ENCODE results near the gene MMP12.
A peak's percentile ranks its signal among the peaks of the same experiment; 100 is the strongest.

The MMP12 gene

GRCh38 chr11:102846292-102846691 lies 28.5 kb downstream of the MMP12 start:
- no peak overlapping the region for H3K4me3 ChIP-seq (ENCODE audit: low read length)
- no peaks in the 10 kb centered on the region for H3K36me3 ChIP-seq (ENCODE audit: insufficient read depth, low read length)
- H3K9me3 ChIP-seq (replicated peaks; ENCODE audit: low read length), result no peaks in the 10 kb centered on the region
- peaks cover 5% of the 10 kb centered on the region for H3K27me3 ChIP-seq (ENCODE audit: control insufficient read depth, insufficient read depth, low read length)
- peaks cover 24% of the 10 kb centered on the region for H3K4me1 ChIP-seq (ENCODE audit: control insufficient read depth, insufficient read depth, low read length)
- H3K4me2 ChIP-seq (ENCODE audit: low read length), result no peak overlapping the region
- no peak overlapping the region for H3K9ac ChIP-seq (ENCODE audit: low read depth, low read length)

GRCh38 chr11:102843489-102843888 lies 31.3 kb downstream of the MMP12 start, which contains the start of gene MMP3:
Gene MMP3 (minus strand): TSS chr11:102843609. CDS start chr11:102843546, 63 bp downstream.
- H3K9me3 ChIP-seq (replicated peaks; ENCODE audit: low read length), result no peaks in the 10 kb centered on the region
- H3K4me1 ChIP-seq (ENCODE audit: control insufficient read depth, insufficient read depth, low read length), result peaks cover 5% of the 10 kb centered on the region
- no peaks in the 10 kb centered on the region for H3K36me3 ChIP-seq (ENCODE audit: insufficient read depth, low read length)
- no peak within 1 kb of the TSS for H3K4me2 ChIP-seq (ENCODE audit: low read length)
- no peak within 1 kb of the TSS for H3K4me3 ChIP-seq (ENCODE audit: low read length)
- H3K27me3 ChIP-seq (ENCODE audit: control insufficient read depth, insufficient read depth, low read length), result peaks cover 5% of the 10 kb centered on the region
- H3K9ac ChIP-seq (ENCODE audit: low read depth, low read length), result no peak within 1 kb of the TSS

GRCh38 chr11:102842930-102843329 lies 31.9 kb downstream of the MMP12 start:
- peaks cover 5% of the 10 kb centered on the region for H3K4me1 ChIP-seq (ENCODE audit: control insufficient read depth, insufficient read depth, low read length)
- H3K4me2 ChIP-seq (ENCODE audit: low read length), result no peak overlapping the region
- no peak overlapping the region for H3K4me3 ChIP-seq (ENCODE audit: low read length)
- H3K9me3 ChIP-seq (replicated peaks; ENCODE audit: low read length), result no peaks in the 10 kb centered on the region
- no peak overlapping the region for H3K9ac ChIP-seq (ENCODE audit: low read depth, low read length)
- H3K27me3 ChIP-seq (ENCODE audit: control insufficient read depth, insufficient read depth, low read length), result peaks cover 5% of the 10 kb centered on the region
- H3K36me3 ChIP-seq (ENCODE audit: insufficient read depth, low read length), result no peaks in the 10 kb centered on the region

GRCh38 chr11:102840018-102840417 lies 34.8 kb downstream of the MMP12 start:
- Histone ChIP-seq H3K4me3 (ENCODE audit: low read length) (no peak overlapping the region), H3K9me3 (replicated peaks; ENCODE audit: low read length) (no peaks in the 10 kb centered on the region)

GRCh38 chr11:102837646-102838045 lies 37.1 kb downstream of the MMP12 start:
- H3K4me3 ChIP-seq (ENCODE audit: low read length), result no peak overlapping the region
- H3K9me3 ChIP-seq (replicated peaks; ENCODE audit: low read length), result no peaks in the 10 kb centered on the region
- H3K27me3 ChIP-seq (ENCODE audit: control insufficient read depth, insufficient read depth, low read length), result peaks cover 10% of the 10 kb centered on the region
- peaks cover 7% of the 10 kb centered on the region for H3K4me1 ChIP-seq (ENCODE audit: control insufficient read depth, insufficient read depth, low read length)
- H3K9ac ChIP-seq (ENCODE audit: low read depth, low read length), result no peak overlapping the region
- no peaks in the 10 kb centered on the region for H3K36me3 ChIP-seq (ENCODE audit: insufficient read depth, low read length)
- no peak overlapping the region for H3K4me2 ChIP-seq (ENCODE audit: low read length)

More at GRCh38 chr11:102840018-102840417, 34.8 kb downstream of the MMP12 start:
- no peaks in the 10 kb centered on the region for H3K36me3 ChIP-seq (ENCODE audit: insufficient read depth, low read length)
- no peak overlapping the region for H3K9ac ChIP-seq (ENCODE audit: low read depth, low read length)
- peaks cover 12% of the 10 kb centered on the region for H3K4me1 ChIP-seq (ENCODE audit: control insufficient read depth, insufficient read depth, low read length)
- H3K27me3 ChIP-seq (ENCODE audit: control insufficient read depth, insufficient read depth, low read length), result peaks cover 15% of the 10 kb centered on the region
- H3K4me2 ChIP-seq (ENCODE audit: low read length), result no peak overlapping the region

GRCh38 chr11:102837156-102837555 lies 37.6 kb downstream of the MMP12 start:
- Histone ChIP-seq H3K4me2 (ENCODE audit: low read length) (no peak overlapping the region), H3K27me3 (ENCODE audit: control insufficient read depth, insufficient read depth, low read length) (peaks cover 14% of the 10 kb centered on the region), H3K36me3 (ENCODE audit: insufficient read depth, low read length) (no peaks in the 10 kb centered on the region), H3K9ac (ENCODE audit: low read depth, low read length) (no peak overlapping the region), H3K4me1 (ENCODE audit: control insufficient read depth, insufficient read depth, low read length) (peaks cover 7% of the 10 kb centered on the region), H3K9me3 (replicated peaks; ENCODE audit: low read length) (no peaks in the 10 kb centered on the region), H3K4me3 (ENCODE audit: low read length) (no peak overlapping the region)

GRCh38 chr11:102836290-102836875 lies 38.4 kb downstream of the MMP12 start:
- Histone ChIP-seq H3K27me3 (ENCODE audit: control insufficient read depth, insufficient read depth, low read length) (peaks cover 19% of the 10 kb centered on the region), H3K9me3 (replicated peaks; ENCODE audit: low read length) (no peaks in the 10 kb centered on the region), H3K4me2 (ENCODE audit: low read length) (no peak overlapping the region), H3K9ac (ENCODE audit: low read depth, low read length) (no peak overlapping the region), H3K36me3 (ENCODE audit: insufficient read depth, low read length) (no peaks in the 10 kb centered on the region), H3K4me3 (ENCODE audit: low read length) (no peak overlapping the region), H3K4me1 (ENCODE audit: control insufficient read depth, insufficient read depth, low read length) (peaks cover 7% of the 10 kb centered on the region)

- Histone ChIP-seq H3K4me1 (ENCODE audit: control insufficient read depth, insufficient read depth, low read length) (peaks cover 7% of the 10 kb centered on the region), H3K36me3 (ENCODE audit: insufficient read depth, low read length) (no peaks in the 10 kb centered on the region), H3K4me3 (ENCODE audit: low read length) (no peak overlapping the region), H3K9me3 (replicated peaks; ENCODE audit: low read length) (no peaks in the 10 kb centered on the region), H3K9ac (ENCODE audit: low read depth, low read length) (no peak overlapping the region), H3K4me2 (ENCODE audit: low read length) (no peak overlapping the region), H3K27me3 (ENCODE audit: control insufficient read depth, insufficient read depth, low read length) (peaks cover 19% of the 10 kb centered on the region)
Observed at GRCh38 chr11:102833731-102834130, 41.1 kb downstream of the MMP12 start.

GRCh38 chr11:102832612-102833011 lies 42.2 kb downstream of the MMP12 start:
- Histone ChIP-seq H3K36me3 (ENCODE audit: insufficient read depth, low read length) (no peaks in the 10 kb centered on the region), H3K4me1 (ENCODE audit: control insufficient read depth, insufficient read depth, low read length) (peaks cover 7% of the 10 kb centered on the region), H3K4me2 (ENCODE audit: low read length) (no peak overlapping the region), H3K4me3 (ENCODE audit: low read length) (no peak overlapping the region), H3K27me3 (ENCODE audit: control insufficient read depth, insufficient read depth, low read length) (peaks cover 17% of the 10 kb centered on the region), H3K9ac (ENCODE audit: low read depth, low read length) (no peak overlapping the region), H3K9me3 (replicated peaks; ENCODE audit: low read length) (no peaks in the 10 kb centered on the region)

GRCh38 chr11:102831489-102832440 lies 43.0 kb downstream of the MMP12 start:
- H3K27me3 ChIP-seq (ENCODE audit: control insufficient read depth, insufficient read depth, low read length), result peaks cover 13% of the 10 kb centered on the region
- H3K9ac ChIP-seq (ENCODE audit: low read depth, low read length), result no peak overlapping the region
- H3K4me1 ChIP-seq (ENCODE audit: control insufficient read depth, insufficient read depth, low read length), result peaks cover 7% of the 10 kb centered on the region
- no peaks in the 10 kb centered on the region for H3K9me3 ChIP-seq (replicated peaks; ENCODE audit: low read length)
- no peak overlapping the region for H3K4me3 ChIP-seq (ENCODE audit: low read length)
- H3K36me3 ChIP-seq (ENCODE audit: insufficient read depth, low read length), result no peaks in the 10 kb centered on the region
- H3K4me2 ChIP-seq (ENCODE audit: low read length), result peak overlapping the region; percentile 58

GRCh38 chr11:102831128-102831488 lies 43.7 kb downstream of the MMP12 start:
- H3K9ac ChIP-seq (ENCODE audit: low read depth, low read length), result no peak overlapping the region
- H3K4me3 ChIP-seq (ENCODE audit: low read length), result no peak overlapping the region
- H3K27me3 ChIP-seq (ENCODE audit: control insufficient read depth, insufficient read depth, low read length), result peaks cover 12% of the 10 kb centered on the region
- H3K9me3 ChIP-seq (replicated peaks; ENCODE audit: low read length), result no peaks in the 10 kb centered on the region
- H3K4me2 ChIP-seq (ENCODE audit: low read length), result no peak overlapping the region
- no peaks in the 10 kb centered on the region for H3K36me3 ChIP-seq (ENCODE audit: insufficient read depth, low read length)
- peaks cover 7% of the 10 kb centered on the region for H3K4me1 ChIP-seq (ENCODE audit: control insufficient read depth, insufficient read depth, low read length)
